ENCODE measurements around the gene SLC35E1.

SLC35E1 gene

DNA sequence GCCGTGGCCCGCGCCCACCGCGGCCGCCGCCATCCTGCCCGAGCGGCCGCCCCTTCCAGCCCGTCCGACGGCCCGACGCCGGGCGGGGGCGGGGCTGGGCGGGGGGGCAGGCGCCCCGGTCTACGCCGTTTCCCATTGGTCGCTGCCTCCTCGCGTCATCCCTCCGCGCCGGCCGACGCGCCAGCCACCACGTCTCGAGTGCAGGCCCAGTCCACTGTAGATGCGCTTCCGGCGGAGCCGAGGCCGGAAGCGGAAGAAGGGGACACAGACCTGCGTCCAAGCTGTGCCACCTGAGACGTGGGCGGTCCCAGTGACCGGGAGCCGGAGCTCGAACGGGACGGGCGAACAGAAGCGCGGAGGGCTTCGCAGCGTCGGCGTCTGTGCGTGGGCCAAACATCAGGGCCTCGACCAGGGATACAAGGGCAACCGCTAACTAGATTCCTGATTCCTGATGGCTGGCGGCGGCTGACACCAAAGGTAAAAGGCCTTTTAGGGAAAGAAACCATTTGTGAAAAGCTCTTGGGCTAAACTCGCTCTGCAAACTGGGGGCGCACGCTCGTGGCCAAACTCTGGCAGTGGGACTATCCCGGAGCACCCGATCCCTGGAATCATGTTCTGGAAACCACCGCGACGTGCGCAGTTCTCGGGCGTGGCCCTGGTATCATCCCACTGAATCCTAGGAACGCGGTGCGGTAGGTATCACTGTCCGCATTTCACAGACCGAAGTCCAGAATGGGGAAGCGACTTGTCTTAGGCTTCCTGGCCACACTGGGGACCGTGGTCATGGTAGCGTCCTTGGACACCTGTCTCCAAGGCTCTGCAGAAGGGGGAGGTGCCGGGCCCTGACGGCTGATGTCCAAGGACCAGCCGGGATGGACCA lies at the start of gene SLC35E1:
TSS of gene SLC35E1 (minus strand) at position 84 of the 880 bp plus-strand sequence. CDS start at position 33, 51 bp downstream.
- peak; percentile 96 for DNase-seq (ENCODE audit: low spot score)

DNA sequence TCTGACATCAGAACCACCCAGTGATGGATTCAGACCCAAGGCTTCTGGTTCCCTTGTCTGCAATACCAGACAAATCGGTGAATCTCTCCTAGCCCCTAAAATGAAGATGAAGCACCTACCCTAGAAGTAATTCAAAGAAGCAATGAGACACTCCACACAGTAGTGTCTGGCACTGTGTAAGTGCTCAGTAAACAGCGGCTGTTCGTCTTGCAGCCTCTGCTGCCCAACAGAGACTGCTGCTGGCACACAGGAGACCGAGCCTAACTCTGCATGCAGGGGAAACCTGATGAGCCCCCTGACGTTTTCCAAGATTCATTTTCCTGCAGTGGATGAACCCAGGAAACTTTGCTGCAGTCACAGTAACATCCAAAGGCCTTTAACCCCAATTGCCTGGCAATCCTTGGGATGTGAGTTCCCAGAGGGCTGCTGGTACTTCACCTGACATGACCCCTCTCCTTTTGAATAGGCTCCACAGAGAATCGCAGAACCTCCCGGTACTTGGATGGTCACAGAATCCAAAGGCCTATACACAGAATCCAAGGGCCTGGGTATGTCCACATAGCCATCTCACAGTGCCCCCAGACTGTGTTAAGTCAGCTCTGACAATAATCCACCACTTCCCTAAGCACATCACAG lies 49.1 kb upstream of the SLC35E1 start:
- DNase-seq (ENCODE audit: low spot score): no peak

- no peak for DNase-seq (ENCODE audit: low spot score)
Measured at GRCh38 chr19:16620584-16620983, 48.4 kb upstream of the SLC35E1 start.

- DNase-seq (ENCODE audit: low spot score): no peak
Measured at GRCh38 chr19:16620018-16620417, 47.8 kb upstream of the SLC35E1 start.

DNA sequence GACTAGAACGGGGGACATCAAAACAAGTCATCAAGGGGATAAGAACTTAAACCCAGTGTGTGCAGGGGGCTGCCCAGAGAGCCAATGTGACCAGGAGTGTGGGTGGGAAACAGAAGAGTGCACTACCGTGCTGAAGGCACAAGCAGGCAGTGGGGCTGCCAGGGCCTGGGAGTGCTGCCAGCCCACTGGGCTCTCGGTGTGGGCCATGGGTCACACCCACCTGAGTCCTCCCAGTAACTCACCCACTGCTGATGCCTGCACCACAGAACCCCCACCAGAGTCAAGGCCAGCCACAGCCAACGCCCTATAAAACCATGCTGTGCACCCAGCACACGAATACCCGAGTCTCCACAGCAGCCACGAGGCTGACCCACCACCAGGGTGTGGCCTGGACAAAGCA lies 47.2 kb upstream of the SLC35E1 start:
- no peak for DNase-seq (ENCODE audit: low spot score)

- DNase-seq (ENCODE audit: low spot score): no peak
Measured at GRCh38 chr19:16618248-16618647, 46.0 kb upstream of the SLC35E1 start.

- DNase-seq (ENCODE audit: low spot score): no peak
Measured at GRCh38 chr19:16615808-16616207, 43.6 kb upstream of the SLC35E1 start.

GRCh38 chr19:16614941-16615340 lies 42.7 kb upstream of the SLC35E1 start:
- DNase-seq (ENCODE audit: low spot score): no peak

DNA sequence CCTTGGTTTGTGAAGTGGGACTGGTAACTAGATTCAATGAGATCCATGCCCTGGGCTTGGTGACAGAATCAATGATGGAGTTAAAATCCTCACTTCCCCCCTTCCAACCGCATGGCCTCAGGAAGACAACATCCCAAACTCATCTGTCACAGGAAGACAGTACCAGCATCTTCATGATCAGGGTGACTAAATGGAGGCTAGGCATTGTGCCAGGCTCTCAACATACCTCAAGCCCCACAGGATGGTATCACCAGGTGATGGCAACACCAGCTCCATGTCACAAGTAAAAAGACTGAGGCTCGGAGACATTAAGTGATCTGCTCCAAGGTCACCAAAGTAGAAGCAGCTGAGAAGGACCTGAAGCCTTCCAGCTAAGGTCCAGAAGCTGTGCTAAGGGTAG lies 41.6 kb upstream of the SLC35E1 start:
- no peak for DNase-seq (ENCODE audit: low spot score)

DNA sequence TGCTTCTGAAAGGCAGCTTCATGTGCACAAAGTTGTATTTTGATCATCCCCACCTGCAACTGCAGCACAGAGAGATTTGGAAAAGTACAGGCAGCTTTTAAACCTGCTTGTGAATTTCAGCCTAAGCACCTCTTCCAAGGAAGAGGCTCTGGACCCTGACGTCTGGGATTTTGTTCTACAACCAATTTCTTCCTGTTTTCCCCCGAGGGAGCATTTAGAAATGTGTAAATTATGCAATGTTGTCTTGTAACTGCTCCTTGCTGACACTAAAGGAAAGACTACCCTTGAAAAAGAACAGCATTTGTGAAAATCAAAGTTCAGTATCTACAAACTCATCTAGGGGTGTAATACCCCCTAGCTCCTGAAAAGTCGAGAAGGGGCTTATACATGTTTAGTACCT lies 40.4 kb upstream of the SLC35E1 start:
- DNase-seq (ENCODE audit: low spot score): no peak

GRCh38 chr19:16611121-16611520 lies 38.9 kb upstream of the SLC35E1 start:
- no peak for DNase-seq (ENCODE audit: low spot score)

DNA sequence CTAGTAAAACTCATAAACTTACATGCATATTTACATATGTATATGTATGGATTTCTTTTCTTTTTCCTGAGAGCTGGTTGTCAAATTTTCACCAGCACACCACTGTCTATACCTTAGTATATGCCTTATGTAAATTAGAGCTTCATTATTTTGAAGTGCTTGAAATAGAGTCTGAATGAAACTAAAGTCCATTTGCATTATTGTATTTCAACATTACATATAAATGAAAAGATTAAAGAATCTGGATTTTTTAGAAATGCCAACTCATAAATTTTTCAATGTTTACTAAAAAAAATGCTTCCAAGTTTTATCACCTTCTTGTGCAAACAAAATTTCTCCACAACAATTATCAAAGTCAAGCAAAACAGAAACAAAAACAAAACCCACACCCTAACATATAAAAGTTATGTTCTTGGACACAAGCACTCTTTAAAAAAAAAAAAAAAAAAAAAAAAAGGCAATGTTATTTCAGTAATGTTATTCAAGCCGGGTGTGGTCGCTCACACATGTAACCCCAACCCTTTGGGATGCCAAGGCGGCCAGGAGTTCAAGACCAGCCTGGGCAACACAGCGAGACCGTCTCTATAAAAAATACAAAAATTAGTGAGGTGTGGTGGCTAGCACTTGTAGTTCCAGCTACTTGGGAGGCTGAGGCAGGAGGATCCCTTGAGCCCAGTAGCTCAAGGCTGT lies 37.4 kb upstream of the SLC35E1 start:
- DNase-seq (ENCODE audit: low spot score): no peak

GRCh38 chr19:16608290-16608739 lies 36.1 kb upstream of the SLC35E1 start:
- DNase-seq (ENCODE audit: low spot score): no peak

GRCh38 chr19:16607819-16608218 lies 35.6 kb upstream of the SLC35E1 start:
- DNase-seq (ENCODE audit: low spot score): no peak

- no peak for DNase-seq (ENCODE audit: low spot score)
Measured at GRCh38 chr19:16605553-16605994, 33.4 kb upstream of the SLC35E1 start.

GRCh38 chr19:16605115-16605514 lies 32.9 kb upstream of the SLC35E1 start:
- no peak for DNase-seq (ENCODE audit: low spot score)

- no peak for DNase-seq (ENCODE audit: low spot score)
Measured at GRCh38 chr19:16604615-16605014, 32.4 kb upstream of the SLC35E1 start.

GRCh38 chr19:16603090-16603489 lies 30.9 kb upstream of the SLC35E1 start:
- no peak for DNase-seq (ENCODE audit: low spot score)

GRCh38 chr19:16601378-16602052 lies 29.3 kb upstream of the SLC35E1 start:
- no peak for DNase-seq (ENCODE audit: low spot score)

DNA sequence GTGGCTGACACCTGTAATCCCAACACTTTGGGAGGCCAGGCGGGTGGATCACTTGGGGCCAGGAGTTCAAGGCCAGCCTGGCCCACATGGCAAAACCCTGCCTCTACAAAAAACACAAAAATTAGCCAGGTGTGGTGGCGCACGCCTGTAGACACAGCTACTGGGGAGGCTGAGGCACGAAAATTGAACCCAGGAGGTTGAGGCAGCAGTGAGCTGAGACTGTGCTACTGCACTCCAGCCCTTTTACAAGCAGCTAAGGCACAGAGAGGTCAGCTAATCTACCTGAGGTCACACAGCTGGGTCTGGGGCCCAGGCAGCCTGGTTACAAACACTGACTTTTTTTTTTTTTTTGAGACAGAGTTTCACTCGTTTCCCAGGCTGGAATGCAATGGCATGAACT lies 28.6 kb upstream of the SLC35E1 start:
- no peak for DNase-seq (ENCODE audit: low spot score)

DNA sequence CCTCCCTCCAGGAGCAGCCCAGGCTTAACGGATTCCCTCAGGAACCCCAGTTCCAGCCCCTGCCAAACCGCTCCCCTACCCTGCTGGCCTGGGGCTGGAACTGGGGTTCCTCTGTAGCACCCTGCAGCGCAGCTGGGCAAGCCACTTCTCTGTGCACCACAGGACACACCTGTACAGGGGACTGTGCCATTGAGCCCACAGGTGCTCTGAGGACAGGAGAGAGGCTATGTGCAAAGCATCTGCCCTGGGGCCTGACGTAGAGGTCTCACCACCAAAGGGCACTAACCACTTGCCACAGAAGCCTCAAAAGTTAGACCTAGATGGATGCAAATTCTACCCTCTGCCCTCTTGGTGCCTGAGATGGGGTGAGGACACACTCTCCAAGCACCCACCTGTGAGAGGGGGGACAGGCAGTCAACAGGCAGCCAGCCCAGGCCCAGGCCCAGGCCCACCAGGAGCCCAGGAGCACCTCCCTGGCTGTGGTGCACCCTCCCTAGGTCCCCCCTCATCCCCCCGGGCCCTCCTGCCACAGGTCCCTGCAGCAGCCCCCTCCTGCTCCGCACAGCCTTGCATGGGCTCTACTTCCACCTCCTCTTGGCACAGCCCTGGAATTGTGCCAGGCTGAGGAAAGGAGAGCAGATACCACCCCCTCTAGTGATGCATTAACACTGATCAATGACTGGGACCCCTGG lies 27.6 kb upstream of the SLC35E1 start:
- no peak for DNase-seq (ENCODE audit: low spot score)

DNA sequence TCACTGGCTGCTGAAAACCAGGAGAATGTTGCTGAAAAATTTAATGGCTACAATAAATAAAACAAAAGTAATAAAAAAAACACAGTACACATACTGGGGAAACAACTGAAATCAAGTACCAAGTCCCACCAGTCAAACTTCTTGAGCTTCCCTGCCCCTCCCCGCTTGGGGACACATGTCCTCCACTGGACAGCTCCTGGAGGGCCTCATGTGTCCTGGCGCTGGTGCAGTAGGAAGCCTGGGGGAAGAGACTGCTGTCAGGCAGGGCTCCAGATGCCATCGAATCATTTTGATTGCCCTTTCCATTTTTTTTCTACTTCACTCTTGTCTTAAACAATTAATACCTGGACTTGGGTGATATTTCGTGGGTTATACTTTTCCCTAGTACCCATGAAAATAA lies 26.6 kb upstream of the SLC35E1 start:
- DNase-seq (ENCODE audit: low spot score): no peak
